HepG2 (cell line): ENCODE measurements around the gene TSNAX. TPM values are rescaled to one million over a fixed set of nuclear protein-coding genes. Genes with fewer than 3 reads are reported as not detected.
A peak's percentile ranks its signal among the peaks of the same experiment; 100 is the strongest.

Source experiments
- ELF1 ChIP-seq: sonication (generic); formaldehyde crosslinking; IDR thresholded peaks from 2 replicates; pipeline ENCODE4 v1.4.0; 2020; ENCODE audit warnings: missing genetic modification reagents
- ELF3 ChIP-seq: IDR thresholded peaks from 2 replicates; pipeline ENCODE4 v1.6.1; 2016; ENCODE audit warnings: missing genetic modification reagents, missing compliant biosample characterization
- FOXP4 ChIP-seq: sonication (generic); formaldehyde crosslinking; IDR thresholded peaks from 2 replicates; pipeline ENCODE4 v1.4.0; 2020; ENCODE audit warnings: missing genetic modification reagents
- JDP2 ChIP-seq: sonication (generic); formaldehyde crosslinking; IDR thresholded peaks from 2 replicates; pipeline ENCODE4 v1.8.1; 2022; ENCODE audit warnings: missing genetic modification reagents, borderline replicate concordance
- MIXL1 ChIP-seq: IDR thresholded peaks from 2 replicates; pipeline ENCODE4 v1.6.1; 2016
- PPARG ChIP-seq: conservative IDR thresholded peaks from 2 replicates; pipeline ENCODE4 v1.6.1; 2016; ENCODE audit warnings: missing biosample characterization, missing genetic modification reagents
- RFX1 ChIP-seq: fragments of 450-650 bp; IDR thresholded peaks from 2 replicates; pipeline ENCODE4 v1.6.1; 2017
- RXRB ChIP-seq: IDR thresholded peaks from 2 replicates; pipeline ENCODE4 v1.6.1; 2016; ENCODE audit warnings: borderline replicate concordance, missing genetic modification reagents, missing compliant biosample characterization
- SAP130 ChIP-seq: IDR thresholded peaks from 2 replicates; pipeline ENCODE4 v1.6.1; 2016; ENCODE audit warnings: low read depth
- SP5 ChIP-seq: IDR thresholded peaks from 2 replicates; pipeline ENCODE4 v1.6.1; 2016; ENCODE audit warnings: low read depth, borderline replicate concordance
- TEAD3 ChIP-seq: optimal IDR thresholded peaks from 2 replicates; pipeline ENCODE3; 2016; ENCODE audit warnings: borderline replicate concordance
- ZBTB2 ChIP-seq: sonication (generic); formaldehyde crosslinking; IDR thresholded peaks from 2 replicates; pipeline ENCODE4 v1.8.0; 2022; ENCODE audit warnings: low read depth, missing genetic modification reagents
- ZGPAT ChIP-seq: IDR thresholded peaks from 2 replicates; pipeline ENCODE4 v1.6.1; 2016; ENCODE audit warnings: mild to moderate bottlenecking
- ZNF574 ChIP-seq: sonication (generic); formaldehyde crosslinking; IDR thresholded peaks from 2 replicates; pipeline ENCODE4 v1.4.0; 2020; ENCODE audit warnings: missing genetic modification reagents
- ZNF609 ChIP-seq: sonication (generic); formaldehyde crosslinking; IDR thresholded peaks from 2 replicates; pipeline ENCODE4 v1.4.0; 2020; ENCODE audit warnings: mild to moderate bottlenecking, missing genetic modification reagents, borderline replicate concordance
- ZSCAN12 ChIP-seq: sonication (generic); formaldehyde crosslinking; IDR thresholded peaks from 2 replicates; pipeline ENCODE4 v1.9.0; 2021; ENCODE audit warnings: mild to moderate bottlenecking, missing genetic modification reagents
- polyA plus RNA-seq, 8 experiments: library from polyadenylated mRNA; depleted of rRNA in 3 of 8; stranded (reverse) in 7 of 8; unstranded in 1 of 8; fragments of >200 nt; fragmentation: Illumina TruSeq in 4 of 8; extraction: Trizol in 4 of 8; gene quantifications; 2 replicates each; pipeline versions ENCODE4 v1.2.1 to v1.2.3, GENCODE V29; 2011 to 2016; ENCODE audit warnings: low read depth in 4 of 8, missing spikeins in 1 of 8, mixed read lengths in 1 of 8; ENCODE audit not compliant: insufficient read depth in 1 of 8
- total RNA-seq, 5 experiments: library from RNA; depleted of rRNA; stranded (reverse); fragments of >200 nt; fragmentation: Illumina TruSeq; extraction: Trizol; gene quantifications; 2 replicates each; pipeline ENCODE4 v1.2.3, GENCODE V29; 2016; ENCODE audit warnings: low read depth in 1 of 5

Gene TSNAX
- total and polyA plus RNA-seq, 2 of the 13 experiments (the other 11 are each of a cell fraction or from before 2014, with no cell fraction given): 13.2 to 46.2 TPM

- no peak for TF ChIP-seq ZNF574 (CRISPR knock-in tag)
- peak; percentile 55; the same call in 1 of the 2 replicates for TF ChIP-seq PPARG (CRISPR knock-in tag)
- TF ChIP-seq ZSCAN12 (CRISPR knock-in tag): no peak
- peak; percentile 61; the same call in 1 of the 2 replicates for TF ChIP-seq SAP130 (CRISPR knock-in tag)
- TF ChIP-seq ZNF609: peak; percentile 50; the same call in 1 of the 2 replicates
- 0 out of 2 replicates have a peak, but pooled peaks have one; percentile 41 for TF ChIP-seq ELF3 (CRISPR knock-in tag)
- peak; percentile 93 for TF ChIP-seq MIXL1 (CRISPR knock-in tag)
- TF ChIP-seq TEAD3 (CRISPR knock-in tag): peak; percentile 23
- peak; percentile 55 for TF ChIP-seq FOXP4 (CRISPR knock-in tag)
- TF ChIP-seq RXRB (CRISPR knock-in tag): peak; percentile 47; the same call in 1 of the 2 replicates
- TF ChIP-seq SP5 (CRISPR knock-in tag): no peak; the same call in 1 of the 2 replicates
- TF ChIP-seq ELF1 (CRISPR knock-in tag): no peak
- TF ChIP-seq JDP2 (CRISPR knock-in tag): no peak
- 0 out of 2 replicates have a peak, but pooled peaks have one; percentile 22 for TF ChIP-seq ZGPAT (CRISPR knock-in tag)
- no peak for TF ChIP-seq ZBTB2 (CRISPR knock-in tag)
- no peak for TF ChIP-seq RFX1
Measured at GRCh38 chr1:231576804-231577718, 48.6 kb downstream of the TSNAX start (continued).
